BE2C (cell line): ENCODE measurements around the gene FRYL.

Source experiments
- DNase-seq: peaks from one replicate; pipeline ENCODE4 v3.0.0-alpha.2; 2020
- H3K27me3 ChIP-seq: fragments of 250-450 bp; sonication (Bioruptor Pico); 2 replicates; pipeline ENCODE4 v1.5.1; 2020; ENCODE audit warnings: mild to moderate bottlenecking
- H3K36me3 ChIP-seq: fragments of 250-450 bp; sonication (Bioruptor Pico); 2 replicates; pipeline ENCODE4 v1.5.1; 2020; ENCODE audit warnings: mild to moderate bottlenecking
- H3K4me1 ChIP-seq: fragments of 250-450 bp; sonication (Bioruptor Pico); 2 replicates; pipeline ENCODE4 v1.5.1; 2020
- H3K4me3 ChIP-seq: 2 replicates; pipeline ENCODE4 v1.5.1; 2011; ENCODE audit warnings: low read depth, low read length
- H3K9me3 ChIP-seq: fragments of 250-450 bp; sonication (Bioruptor Pico); 2 replicates; pipeline ENCODE4 v1.5.1; 2020
- TF ChIP-seq, protein P1 (sequence below): IDR thresholded peaks from 2 replicates; pipeline ENCODE4 v1.5.1; 2012; ENCODE audit warnings: mild to moderate bottlenecking, low read depth, low read length

The FRYL gene

DNA sequence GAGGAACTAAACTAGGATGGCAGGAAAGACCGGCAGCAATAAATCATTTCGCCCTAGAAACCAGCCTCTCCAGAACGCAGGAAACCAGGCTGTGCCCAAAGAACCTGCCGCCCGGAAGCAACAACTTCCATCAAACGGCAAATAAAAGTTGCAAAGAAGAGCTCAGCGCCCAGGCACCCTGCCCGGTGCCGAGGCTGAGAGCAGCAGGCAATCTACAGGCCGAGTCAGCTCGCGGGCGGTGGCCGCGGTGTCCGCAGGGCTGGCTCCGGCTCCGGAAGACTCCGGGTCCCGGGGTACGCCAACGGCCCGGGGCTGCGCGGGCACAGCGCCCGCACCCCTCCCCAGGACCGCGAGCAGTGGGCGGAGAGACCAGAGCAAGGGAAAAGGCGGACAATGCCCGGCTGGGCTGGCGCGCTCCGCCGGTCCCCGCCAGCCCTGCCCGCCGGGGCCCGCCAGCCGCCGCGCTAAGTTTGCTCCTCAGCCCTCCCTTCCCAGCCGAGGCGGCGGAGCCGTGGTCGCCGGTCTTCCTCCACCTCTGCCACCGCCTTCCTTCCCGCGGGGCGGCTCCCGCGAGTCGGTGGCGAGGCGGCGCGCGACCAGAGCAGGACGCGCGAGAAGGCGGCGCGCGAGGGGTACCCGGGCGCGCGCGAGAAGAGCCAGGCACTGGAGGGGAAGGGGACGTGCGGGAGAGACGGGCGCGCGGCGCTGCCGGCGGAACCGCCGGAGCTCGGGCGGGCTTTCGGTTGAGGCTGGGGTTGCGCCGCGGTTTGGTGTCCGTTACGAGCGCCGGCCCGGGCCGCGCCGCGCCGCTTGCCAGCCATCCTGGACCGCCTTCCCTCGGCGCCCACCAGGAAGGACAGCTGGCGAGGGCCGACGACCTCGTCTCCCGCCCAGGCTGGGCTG is 733 bp downstream of the FRYL start:
- peak; percentile 74 for DNase-seq
- no peaks in the 10 kb centered on the region for H3K4me1 ChIP-seq
- peaks cover 3% of the 10 kb centered on the region; the same call in 1 of the 2 replicates for H3K36me3 ChIP-seq
- H3K27me3 ChIP-seq, result no peaks in the 10 kb centered on the region; the same call in 1 of the 2 replicates
- TF ChIP-seq, protein P1, sequence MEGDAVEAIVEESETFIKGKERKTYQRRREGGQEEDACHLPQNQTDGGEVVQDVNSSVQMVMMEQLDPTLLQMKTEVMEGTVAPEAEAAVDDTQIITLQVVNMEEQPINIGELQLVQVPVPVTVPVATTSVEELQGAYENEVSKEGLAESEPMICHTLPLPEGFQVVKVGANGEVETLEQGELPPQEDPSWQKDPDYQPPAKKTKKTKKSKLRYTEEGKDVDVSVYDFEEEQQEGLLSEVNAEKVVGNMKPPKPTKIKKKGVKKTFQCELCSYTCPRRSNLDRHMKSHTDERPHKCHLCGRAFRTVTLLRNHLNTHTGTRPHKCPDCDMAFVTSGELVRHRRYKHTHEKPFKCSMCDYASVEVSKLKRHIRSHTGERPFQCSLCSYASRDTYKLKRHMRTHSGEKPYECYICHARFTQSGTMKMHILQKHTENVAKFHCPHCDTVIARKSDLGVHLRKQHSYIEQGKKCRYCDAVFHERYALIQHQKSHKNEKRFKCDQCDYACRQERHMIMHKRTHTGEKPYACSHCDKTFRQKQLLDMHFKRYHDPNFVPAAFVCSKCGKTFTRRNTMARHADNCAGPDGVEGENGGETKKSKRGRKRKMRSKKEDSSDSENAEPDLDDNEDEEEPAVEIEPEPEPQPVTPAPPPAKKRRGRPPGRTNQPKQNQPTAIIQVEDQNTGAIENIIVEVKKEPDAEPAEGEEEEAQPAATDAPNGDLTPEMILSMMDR, result no peak
- H3K4me3 ChIP-seq, result peak overlapping the region; percentile 73
- H3K9me3 ChIP-seq, result no peaks in the 10 kb centered on the region

GRCh38 chr4:48778431-48779094 is 1.5 kb downstream of the FRYL start:
- no peaks in the 10 kb centered on the region for H3K4me1 ChIP-seq
- H3K27me3 ChIP-seq, result no peaks in the 10 kb centered on the region; the same call in 1 of the 2 replicates
- peaks cover 3% of the 10 kb centered on the region; the same call in 1 of the 2 replicates for H3K36me3 ChIP-seq
- H3K4me3 ChIP-seq, result peak overlapping the region; percentile 73
- no peaks in the 10 kb centered on the region for H3K9me3 ChIP-seq
- DNase-seq, result no peak
- TF ChIP-seq, protein P1, result no peak

DNA sequence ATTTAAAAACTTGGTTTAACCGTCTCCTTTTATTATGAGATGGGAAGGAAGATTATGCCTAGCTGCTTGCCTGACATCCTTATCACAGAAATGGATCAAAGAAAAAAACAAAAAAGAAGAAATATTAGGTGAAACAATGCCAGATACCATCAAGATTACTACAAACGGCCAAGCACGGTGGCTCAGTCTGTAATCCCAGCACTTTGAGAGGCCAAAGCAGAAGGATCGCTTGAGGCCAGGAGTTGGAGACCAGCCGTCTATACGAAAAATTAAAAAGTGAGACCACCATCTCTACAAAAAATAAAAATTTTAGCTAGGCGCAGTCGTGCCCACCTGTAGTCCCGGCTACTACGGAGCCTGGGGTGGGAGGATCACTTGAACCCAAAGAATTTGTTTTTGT is 2.3 kb downstream of the FRYL start:
- Histone ChIP-seq H3K36me3 (peaks cover 3% of the 10 kb centered on the region; the same call in 1 of the 2 replicates), H3K4me3 (peak overlapping the region; percentile 73), H3K4me1 (no peaks in the 10 kb centered on the region), H3K9me3 (no peaks in the 10 kb centered on the region), H3K27me3 (no peaks in the 10 kb centered on the region; the same call in 1 of the 2 replicates)
- no peak for DNase-seq
- TF ChIP-seq, protein P1, result no peak

DNA sequence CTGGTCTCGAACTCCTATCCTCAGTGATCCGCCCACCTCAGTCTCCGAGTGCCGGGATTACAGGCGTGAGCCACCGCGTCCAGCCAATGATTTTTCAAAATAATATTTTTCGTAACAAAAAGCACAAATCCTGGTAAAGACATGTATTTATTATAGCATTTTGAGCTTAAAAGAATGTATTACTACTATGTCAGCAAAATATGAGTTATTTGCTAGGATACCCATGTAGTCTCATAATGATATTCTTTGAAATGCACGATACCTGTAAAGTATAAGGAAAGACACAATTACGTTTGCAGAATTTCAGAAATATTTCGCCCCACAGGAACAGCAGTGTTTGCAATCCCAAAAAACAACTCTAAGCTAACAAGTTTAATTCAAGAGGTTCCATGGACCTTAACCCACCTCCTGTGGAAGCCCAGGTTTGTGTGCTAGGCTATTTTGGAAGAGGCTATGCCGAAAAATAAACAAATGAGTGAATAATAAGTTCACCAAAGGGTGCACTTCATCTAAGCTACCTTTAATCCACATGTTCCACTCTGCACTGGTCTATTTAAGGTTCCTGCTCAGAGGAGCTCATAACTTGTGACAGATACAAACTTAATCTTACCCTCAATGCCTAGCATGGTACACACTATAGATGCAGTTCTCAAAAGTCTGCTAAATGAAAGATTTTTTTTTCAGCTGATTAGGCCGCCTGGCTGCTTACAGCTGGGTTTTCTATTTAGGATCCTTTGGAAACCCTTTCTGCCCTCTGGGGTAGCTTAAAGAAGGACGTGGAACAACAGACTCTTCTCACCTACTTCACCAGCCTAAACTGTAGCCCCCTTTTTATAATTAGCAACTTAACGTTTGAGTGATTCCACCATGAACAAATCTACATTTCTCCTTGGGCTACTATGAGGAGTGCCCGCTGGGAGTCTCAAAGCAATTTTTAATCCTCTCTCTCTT is 5.0 kb downstream of the FRYL start:
- Histone ChIP-seq H3K27me3 (no peaks in the 10 kb centered on the region; the same call in 1 of the 2 replicates), H3K9me3 (no peaks in the 10 kb centered on the region), H3K4me3 (no peak overlapping the region), H3K36me3 (peaks cover 3% of the 10 kb centered on the region; the same call in 1 of the 2 replicates), H3K4me1 (no peaks in the 10 kb centered on the region)
- TF ChIP-seq, protein P1, result no peak
- DNase-seq, result no peak

- TF ChIP-seq, protein P1, result no peak
- H3K4me1 ChIP-seq, result no peaks in the 10 kb centered on the region
- no peaks in the 10 kb centered on the region for H3K27me3 ChIP-seq
- H3K9me3 ChIP-seq, result no peaks in the 10 kb centered on the region
- H3K36me3 ChIP-seq, result no peaks in the 10 kb centered on the region
- no peak for DNase-seq
- H3K4me3 ChIP-seq, result no peak overlapping the region
Measured at GRCh38 chr4:48772556-48772955, 7.5 kb downstream of the FRYL start.
